Activated T-helper 17 cell treated with anti-CD3 and anti-CD28 coated beads, Interleukin-2, amount 50 U/mL, for 72 hours (primary cell): ENCODE data around the gene GAS7. TPM values are rescaled to one million over a fixed set of nuclear protein-coding genes. Genes with fewer than 3 reads are reported as not detected.
"Not testable (repeated sequence)": the region's sequence is repeated elsewhere in the genome, so short reads cannot be mapped to it uniquely, and the experiment has no call there.

ENCODE experiments used
- ATAC-seq: fragments of 150-1000 bp; cut with Tn5 transposase; replicated peaks from 2 replicates; pipeline ENCODE4 v1.10.0; 2021; ENCODE audit warnings: mild to moderate bottlenecking, moderate library complexity
- H3K27ac Mint-ChIP-seq: one replicate; pipeline ENCODE4 v1.8.0; 2022; ENCODE audit warnings: mixed read lengths
- H3K27me3 Mint-ChIP-seq: one replicate; pipeline ENCODE4 v1.8.0; 2022; ENCODE audit warnings: mixed read lengths
- H3K36me3 Mint-ChIP-seq: one replicate; pipeline ENCODE4 v1.8.0; 2022; ENCODE audit warnings: low read depth, mild to moderate bottlenecking, mixed read lengths
- H3K4me1 Mint-ChIP-seq: one replicate; pipeline ENCODE4 v1.8.0; 2022; ENCODE audit warnings: mixed read lengths
- H3K4me3 Mint-ChIP-seq: one replicate; pipeline ENCODE4 v1.8.0; 2022; ENCODE audit warnings: mild to moderate bottlenecking, mixed read lengths
- H3K9me3 Mint-ChIP-seq: one replicate; pipeline ENCODE4 v1.8.0; 2022; ENCODE audit warnings: mixed read lengths
- total RNA-seq, 2 donors: library from RNA; stranded (reverse); gene quantifications; one replicate each; pipeline ENCODE4 v1.2.3, GENCODE V29; 2022

The GAS7 gene
- total RNA-seq, 2 donors from 2014 or later = 0.42 to 0.43 TPM

DNA sequence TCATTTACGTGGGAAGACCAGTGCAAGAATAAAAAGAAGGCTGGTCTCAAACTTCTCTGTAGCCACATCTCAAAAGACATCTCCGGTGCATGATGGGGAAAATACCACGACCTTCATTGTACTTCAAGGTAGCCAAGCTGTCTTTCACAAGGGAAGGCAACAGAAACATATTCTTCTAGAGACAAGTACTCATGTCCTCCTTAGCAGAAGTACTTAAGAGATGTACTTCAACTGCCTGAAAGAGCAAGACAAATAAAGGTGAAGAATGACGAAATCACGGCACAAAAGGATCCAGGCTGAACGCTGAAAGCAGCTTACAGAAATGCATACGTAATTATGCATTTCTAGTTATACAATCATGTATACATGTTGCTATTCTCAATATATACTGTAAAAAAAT is 169.3 kb downstream of the GAS7 start:
- H3K36me3 Mint-ChIP-seq = no peaks in the 10 kb centered on the region
- no peaks in the 10 kb centered on the region for H3K9me3 Mint-ChIP-seq
- peaks cover 8% of the 10 kb centered on the region for H3K27me3 Mint-ChIP-seq
- ATAC-seq = no peak
- H3K4me1 Mint-ChIP-seq = no peaks in the 10 kb centered on the region
- H3K4me3 Mint-ChIP-seq = no peak overlapping the region
- no peak overlapping the region for H3K27ac Mint-ChIP-seq

DNA sequence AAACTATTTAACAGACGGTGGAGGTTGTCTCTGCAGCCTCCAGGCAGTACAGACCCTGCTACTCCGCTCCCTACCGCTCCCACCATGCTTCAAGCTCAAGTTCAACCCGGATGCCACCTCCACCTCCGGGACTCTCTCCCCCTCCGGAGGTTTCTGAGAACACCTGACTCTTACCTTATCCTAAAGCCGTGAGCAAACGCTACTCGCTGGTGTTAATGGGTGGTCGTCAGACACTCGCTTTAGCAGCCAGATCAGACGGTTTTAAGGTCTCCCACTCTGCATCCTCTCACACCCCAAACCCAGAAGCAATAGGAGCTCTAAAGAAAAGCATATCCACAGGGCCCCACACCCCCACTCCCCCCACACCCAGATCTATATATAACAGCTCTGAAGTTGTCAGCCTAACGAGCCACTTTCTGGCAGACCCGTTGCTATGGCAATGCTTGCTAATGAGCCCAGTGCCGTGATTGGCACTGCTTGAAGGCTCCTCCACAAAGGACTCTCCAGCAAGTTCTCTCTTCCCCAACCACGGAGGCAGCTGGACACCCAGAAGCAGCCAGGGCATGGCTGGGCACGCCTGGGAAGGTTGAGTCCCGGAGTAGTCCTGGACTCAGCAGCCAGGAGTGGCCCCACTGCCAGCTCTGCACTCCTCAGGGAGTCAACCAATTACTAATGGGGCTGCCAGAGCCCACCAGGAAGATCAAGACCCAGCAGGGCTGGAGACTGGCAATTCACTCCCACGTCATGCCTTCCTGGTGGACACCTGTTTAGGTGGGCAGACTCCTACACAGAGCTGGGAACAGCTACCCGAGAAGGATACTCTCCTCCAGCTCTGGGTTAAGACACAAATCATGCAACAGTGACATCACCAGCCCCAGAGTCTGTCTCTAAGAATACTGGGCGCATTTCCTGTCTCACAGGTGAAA is 172.2 kb downstream of the GAS7 start:
- H3K4me3 Mint-ChIP-seq = no peak overlapping the region
- peaks cover 8% of the 10 kb centered on the region for H3K27me3 Mint-ChIP-seq
- no peaks in the 10 kb centered on the region for H3K4me1 Mint-ChIP-seq
- no peak for ATAC-seq
- no peaks in the 10 kb centered on the region for H3K9me3 Mint-ChIP-seq
- no peak overlapping the region for H3K27ac Mint-ChIP-seq
- H3K36me3 Mint-ChIP-seq = no peaks in the 10 kb centered on the region

DNA sequence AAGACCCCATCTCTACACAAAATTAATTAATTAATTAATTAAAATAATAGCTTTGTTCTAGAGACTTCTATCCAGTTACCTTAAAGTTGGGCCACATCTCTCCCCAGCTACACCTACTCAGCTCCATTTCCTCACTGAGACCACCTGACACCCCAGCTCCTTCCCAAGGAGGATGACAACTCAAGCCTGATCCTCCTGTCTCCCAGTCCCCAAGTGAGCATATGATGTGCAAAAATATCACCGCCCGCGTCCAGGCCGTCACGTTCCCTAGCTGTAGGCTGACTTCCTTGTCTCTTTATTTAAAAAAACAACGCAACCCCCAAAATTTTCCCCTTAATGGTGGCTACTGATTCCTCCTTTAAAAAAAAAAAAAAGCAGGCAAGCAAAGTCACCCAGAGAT is 173.2 kb downstream of the GAS7 start:
- no peaks in the 10 kb centered on the region for H3K4me1 Mint-ChIP-seq
- H3K27me3 Mint-ChIP-seq = peaks cover 8% of the 10 kb centered on the region
- no peak overlapping the region for H3K27ac Mint-ChIP-seq
- no peaks in the 10 kb centered on the region for H3K36me3 Mint-ChIP-seq
- ATAC-seq = no peak
- no peak overlapping the region for H3K4me3 Mint-ChIP-seq
- no peaks in the 10 kb centered on the region for H3K9me3 Mint-ChIP-seq

- H3K9me3 Mint-ChIP-seq = no peaks in the 10 kb centered on the region
- ATAC-seq = no peak
- H3K4me1 Mint-ChIP-seq = no peaks in the 10 kb centered on the region
- H3K27ac Mint-ChIP-seq = no peak overlapping the region
- H3K27me3 Mint-ChIP-seq = peaks cover 4% of the 10 kb centered on the region
- no peaks in the 10 kb centered on the region for H3K36me3 Mint-ChIP-seq
- no peak overlapping the region for H3K4me3 Mint-ChIP-seq
Observed at GRCh38 chr17:10022416-10022815, 176.0 kb downstream of the GAS7 start.

DNA sequence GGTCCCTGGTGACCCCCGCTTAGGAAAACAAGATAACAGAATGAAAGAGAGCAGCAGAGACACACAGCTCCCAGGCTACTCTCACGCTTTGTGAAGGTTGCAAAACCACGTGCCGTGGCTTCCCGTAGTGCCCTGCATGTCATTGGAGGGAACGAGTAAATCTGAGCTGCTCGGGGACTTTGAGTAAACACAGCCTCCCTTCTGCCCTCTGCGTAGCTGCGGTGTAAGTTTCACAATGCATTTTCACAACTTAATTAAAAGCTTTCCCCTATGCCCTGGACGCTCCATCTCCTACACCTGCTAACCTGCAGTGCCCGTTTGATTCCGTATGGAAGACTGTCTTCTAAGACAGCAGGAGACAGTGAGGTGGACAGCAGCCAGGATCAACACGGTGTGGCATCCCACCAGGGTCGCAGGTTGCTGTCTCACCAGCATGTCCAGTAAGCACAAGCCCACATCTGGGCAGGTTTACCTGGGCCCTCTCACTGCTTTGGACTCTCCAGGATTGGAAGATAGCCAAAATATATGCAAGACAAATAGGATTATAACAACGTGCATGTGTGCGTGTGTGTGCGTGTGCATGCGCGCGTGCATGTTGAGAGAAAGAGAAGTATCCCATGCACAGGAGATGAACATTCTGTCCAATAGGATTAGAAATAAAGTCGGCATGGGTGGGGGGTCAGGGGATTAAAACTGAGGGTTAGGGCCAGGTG is 177.0 kb downstream of the GAS7 start:
- no peak overlapping the region for H3K4me3 Mint-ChIP-seq

GRCh38 chr17:10019941-10020451 is 178.4 kb downstream of the GAS7 start:
- no peak overlapping the region for H3K4me3 Mint-ChIP-seq

More for the DNA sequence above, 177.0 kb downstream of the GAS7 start:
- H3K36me3 Mint-ChIP-seq = no peaks in the 10 kb centered on the region
- H3K27me3 Mint-ChIP-seq = no peaks in the 10 kb centered on the region
- H3K27ac Mint-ChIP-seq = no peak overlapping the region
- H3K9me3 Mint-ChIP-seq = no peaks in the 10 kb centered on the region
- no peaks in the 10 kb centered on the region for H3K4me1 Mint-ChIP-seq
- no peak for ATAC-seq

GRCh38 chr17:10018461-10018891 is 179.9 kb downstream of the GAS7 start:
- Mint-ChIP-seq H3K36me3 (no peaks in the 10 kb centered on the region), H3K4me3 (no peak overlapping the region), H3K27ac (no peak overlapping the region), H3K27me3 (peaks cover 7% of the 10 kb centered on the region), H3K4me1 (no peaks in the 10 kb centered on the region), H3K9me3 (no peaks in the 10 kb centered on the region)
- no peak for ATAC-seq

More at GRCh38 chr17:10019941-10020451, 178.4 kb downstream of the GAS7 start:
- Mint-ChIP-seq H3K36me3 (no peaks in the 10 kb centered on the region), H3K27ac (no peak overlapping the region), H3K9me3 (no peaks in the 10 kb centered on the region), H3K27me3 (peaks cover 4% of the 10 kb centered on the region), H3K4me1 (no peaks in the 10 kb centered on the region)
- no peak for ATAC-seq

DNA sequence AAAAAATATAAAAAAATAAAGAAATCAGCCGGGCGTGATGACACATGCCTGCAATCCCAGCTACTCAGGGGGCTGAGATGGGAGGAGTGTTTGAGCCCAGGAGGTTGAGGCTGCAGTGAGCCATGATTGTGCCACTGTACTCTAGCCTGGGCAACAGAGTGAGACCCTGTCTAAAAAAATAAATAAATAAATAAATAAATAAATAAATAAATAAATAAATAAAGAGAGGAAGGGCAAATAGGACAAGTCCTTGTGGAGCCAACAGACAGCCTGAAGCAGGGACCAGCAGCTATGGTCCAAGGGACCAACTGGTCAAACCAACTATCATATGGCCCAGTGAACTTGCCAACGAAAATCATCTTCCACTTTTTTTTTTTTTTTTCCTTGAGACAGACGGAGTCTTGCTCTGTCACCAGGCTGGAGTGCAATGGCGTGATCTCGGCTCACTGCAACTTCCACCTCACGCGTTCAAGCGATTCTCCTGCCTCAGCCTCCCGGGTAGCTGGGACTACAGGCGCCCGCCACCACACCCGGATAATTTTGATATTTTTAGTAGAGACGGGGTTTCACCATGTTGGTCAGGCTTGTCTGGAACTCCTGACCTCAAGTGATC is 181.3 kb downstream of the GAS7 start:
- H3K27me3 Mint-ChIP-seq = not testable (repeated sequence)

GRCh38 chr17:10013365-10014112 is 184.9 kb downstream of the GAS7 start:
- no peaks in the 10 kb centered on the region for H3K36me3 Mint-ChIP-seq
- H3K9me3 Mint-ChIP-seq = no peaks in the 10 kb centered on the region
- no peak for ATAC-seq
- no peak overlapping the region for H3K27ac Mint-ChIP-seq
- no peaks in the 10 kb centered on the region for H3K4me1 Mint-ChIP-seq
- peaks cover 7% of the 10 kb centered on the region for H3K27me3 Mint-ChIP-seq
- no peak overlapping the region for H3K4me3 Mint-ChIP-seq

More for the DNA sequence above, 181.3 kb downstream of the GAS7 start:
- H3K27ac Mint-ChIP-seq, ATAC-seq, H3K9me3 Mint-ChIP-seq, H3K4me1 Mint-ChIP-seq, H3K4me3 Mint-ChIP-seq, H3K36me3 Mint-ChIP-seq: not testable (repeated sequence)

- H3K27me3 Mint-ChIP-seq = peaks cover 7% of the 10 kb centered on the region
- no peaks in the 10 kb centered on the region for H3K9me3 Mint-ChIP-seq
- H3K27ac Mint-ChIP-seq = no peak overlapping the region
- no peaks in the 10 kb centered on the region for H3K36me3 Mint-ChIP-seq
- no peaks in the 10 kb centered on the region for H3K4me1 Mint-ChIP-seq
- no peak for ATAC-seq
- no peak overlapping the region for H3K4me3 Mint-ChIP-seq
Observed at GRCh38 chr17:10010752-10011151, 187.7 kb downstream of the GAS7 start.

GRCh38 chr17:10003705-10004104 is 194.7 kb downstream of the GAS7 start:
- Mint-ChIP-seq H3K27me3 (no peaks in the 10 kb centered on the region), H3K36me3 (no peaks in the 10 kb centered on the region), H3K9me3 (no peaks in the 10 kb centered on the region), H3K27ac (no peak overlapping the region), H3K4me3 (no peak overlapping the region), H3K4me1 (no peaks in the 10 kb centered on the region)
- ATAC-seq = no peak

GRCh38 chr17:10002567-10003360 is 195.6 kb downstream of the GAS7 start:
- not testable (repeated sequence) for H3K4me3 Mint-ChIP-seq, H3K27ac Mint-ChIP-seq, H3K9me3 Mint-ChIP-seq, ATAC-seq, H3K4me1 Mint-ChIP-seq, H3K27me3 Mint-ChIP-seq, H3K36me3 Mint-ChIP-seq

- no peak overlapping the region for H3K27ac Mint-ChIP-seq
Observed at GRCh38 chr17:10001306-10001873, 197.0 kb downstream of the GAS7 start.

More at GRCh38 chr17:10001306-10001873, 197.0 kb downstream of the GAS7 start:
- H3K27me3 Mint-ChIP-seq = no peaks in the 10 kb centered on the region
- H3K4me1 Mint-ChIP-seq = no peaks in the 10 kb centered on the region
- no peak overlapping the region for H3K4me3 Mint-ChIP-seq
- no peaks in the 10 kb centered on the region for H3K9me3 Mint-ChIP-seq
- ATAC-seq = no peak
- no peaks in the 10 kb centered on the region for H3K36me3 Mint-ChIP-seq
